ENCODE results near the gene TRMT61A.
"Not testable (repeated sequence)": the region's sequence is repeated elsewhere in the genome, so short reads cannot be mapped to it uniquely, and the experiment has no call there.

- TF ChIP-seq CTCF (IDR thresholded peaks at IDR 0.05); ZFX (IDR thresholded peaks at IDR 0.05; ENCODE audit: borderline replicate concordance): not testable (repeated sequence)
These were observed 3.4 kb upstream of the TRMT61A start for GRCh38 chr14:103525430-103526246.
